GM20431 (cell line): ENCODE measurements around the gene CFAP210.
"Not testable (repeated sequence)": the region's sequence is repeated elsewhere in the genome, so short reads cannot be mapped to it uniquely, and the experiment has no call there.

Experiments used
- in situ Hi-C: fragments of 300-500 bp; cut with MseI, MboI; formaldehyde crosslinking; loops from one replicate; pipeline ENCODE4 v1.15.0; 2020; ENCODE audit warnings: low sequenced_read_pairs; ENCODE audit not compliant: unreplicated experiment

Gene CFAP210

DNA sequence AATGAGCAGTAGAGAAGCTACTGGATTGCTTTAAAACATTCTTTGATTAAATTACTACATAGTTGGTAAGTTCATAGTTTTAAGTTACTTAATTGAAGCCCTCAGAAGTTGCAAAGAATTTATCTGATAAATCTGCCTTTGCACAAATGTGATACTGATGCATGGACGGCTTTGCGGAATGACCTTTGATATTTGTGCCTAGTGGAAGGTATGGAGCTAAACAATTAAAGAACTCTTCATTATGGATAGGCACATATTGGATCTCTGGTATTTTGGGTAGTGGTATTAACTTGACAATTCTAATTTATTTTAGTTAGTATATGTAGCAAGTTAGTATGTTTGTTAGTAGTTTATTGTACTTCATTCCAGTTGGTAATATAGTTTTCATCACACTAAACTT lies 54.1 kb downstream of the CFAP210 start:
- in situ Hi-C loops: no loop called here

DNA sequence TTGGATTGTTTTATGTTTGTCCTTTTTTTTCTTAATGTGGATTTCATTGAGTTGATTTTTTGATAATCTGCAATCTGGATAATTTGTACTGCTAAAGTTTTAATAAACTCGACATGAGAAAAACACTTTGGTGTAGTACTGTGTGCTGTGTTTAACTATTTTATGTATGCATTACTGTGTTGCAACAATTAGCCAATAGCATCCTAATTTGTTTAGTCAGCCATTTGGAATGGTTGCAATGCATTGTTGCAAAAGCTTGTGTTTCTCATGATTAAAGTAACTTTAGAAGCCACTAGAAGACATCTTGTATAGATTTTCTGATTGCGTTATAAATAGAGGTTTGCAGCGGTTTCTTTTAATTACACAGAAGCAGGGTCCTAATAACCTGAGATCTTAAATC lies 56.6 kb downstream of the CFAP210 start:
- in situ Hi-C loops: no loop called here

GRCh38 chr2:169636440-169637097 lies 57.6 kb downstream of the CFAP210 start:
- in situ Hi-C loops: no loop called here

DNA sequence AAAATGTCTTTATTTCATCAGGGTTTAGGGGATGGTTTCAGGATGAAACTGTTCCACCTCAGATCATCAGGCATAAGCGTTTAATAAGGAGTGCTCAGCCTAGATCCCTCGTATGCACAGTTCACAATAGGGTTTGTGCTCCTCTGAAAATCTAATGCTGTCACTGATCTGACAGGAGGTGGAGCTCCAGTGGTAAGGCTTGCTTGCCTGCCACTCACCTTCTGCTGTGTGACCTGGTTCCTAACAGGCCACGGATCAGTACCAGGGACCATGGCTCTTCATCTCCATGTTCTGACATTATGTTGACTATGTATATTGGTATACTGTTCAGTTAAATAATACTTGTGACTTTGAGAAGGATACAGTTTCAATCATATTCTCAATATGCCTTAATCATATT lies 68.4 kb downstream of the CFAP210 start:
- in situ Hi-C loops: no loop called here

DNA sequence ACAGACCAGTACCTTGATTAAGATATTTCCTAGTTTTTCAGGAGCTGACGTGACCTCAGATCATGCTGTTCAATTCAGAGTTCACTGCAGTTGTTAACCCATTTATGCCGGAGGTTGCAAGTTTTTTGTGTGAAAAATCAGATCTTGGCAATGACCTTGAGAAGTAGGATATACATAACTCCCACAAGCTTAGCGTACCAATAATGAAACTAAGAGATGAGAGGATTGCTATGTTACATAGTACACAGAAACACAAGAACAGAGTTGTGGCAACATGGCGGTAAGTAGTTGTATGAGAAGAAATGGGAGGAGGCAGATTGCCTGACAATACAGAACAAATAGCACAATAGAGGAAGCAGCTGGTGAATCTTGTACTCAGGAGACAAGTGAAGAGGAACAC lies 71.0 kb downstream of the CFAP210 start:
- in situ Hi-C loops: no loop called here

DNA sequence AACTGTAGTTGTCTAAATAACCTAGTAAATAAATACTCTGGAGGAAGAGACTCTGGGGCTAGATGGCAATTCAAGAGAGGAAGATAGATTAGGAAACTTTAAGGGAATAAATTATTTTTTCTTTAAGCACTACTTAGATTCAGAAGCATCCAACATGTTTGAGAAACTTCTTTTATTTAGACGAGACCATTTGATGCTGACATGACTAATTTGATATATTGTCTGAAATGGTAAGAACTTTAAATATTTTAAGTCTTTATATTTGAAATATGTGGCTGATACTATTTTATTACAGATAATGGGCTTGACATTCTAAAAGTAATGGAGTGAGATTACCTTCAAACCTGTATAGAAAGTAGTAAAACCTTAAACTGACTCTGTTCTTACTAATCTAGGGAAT lies 73.7 kb downstream of the CFAP210 start:
- in situ Hi-C loops: no loop called here

GRCh38 chr2:169619946-169620345 lies 74.3 kb downstream of the CFAP210 start:
- in situ Hi-C loops: no loop called here

GRCh38 chr2:169615982-169616381 lies 78.2 kb downstream of the CFAP210 start:
- in situ Hi-C loops: not testable (repeated sequence)

- in situ Hi-C loops: no loop called here
Observed at GRCh38 chr2:169613876-169614275, 80.3 kb downstream of the CFAP210 start.

GRCh38 chr2:169609264-169609663 lies 84.9 kb downstream of the CFAP210 start:
- in situ Hi-C loops: no loop called here

DNA sequence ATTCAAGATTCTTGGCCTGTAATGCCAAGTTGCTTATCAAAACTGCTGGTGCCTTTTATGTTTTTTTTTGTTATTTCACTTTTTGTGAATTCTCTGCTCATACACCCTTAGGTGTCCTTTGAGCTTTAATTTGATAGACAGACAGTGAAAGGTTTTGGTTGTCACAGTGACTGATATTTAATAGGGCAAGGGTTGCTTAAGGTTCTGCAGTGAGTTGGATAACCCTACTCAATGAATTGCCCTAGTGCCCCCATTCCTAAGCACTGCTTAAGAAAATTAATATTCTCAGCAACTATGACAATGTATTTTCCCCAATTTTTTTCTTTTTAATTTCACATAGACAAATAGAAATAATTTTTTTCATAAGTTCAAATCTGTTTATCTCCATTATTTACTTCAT lies 94.6 kb downstream of the CFAP210 start:
- in situ Hi-C loops: no loop called here

DNA sequence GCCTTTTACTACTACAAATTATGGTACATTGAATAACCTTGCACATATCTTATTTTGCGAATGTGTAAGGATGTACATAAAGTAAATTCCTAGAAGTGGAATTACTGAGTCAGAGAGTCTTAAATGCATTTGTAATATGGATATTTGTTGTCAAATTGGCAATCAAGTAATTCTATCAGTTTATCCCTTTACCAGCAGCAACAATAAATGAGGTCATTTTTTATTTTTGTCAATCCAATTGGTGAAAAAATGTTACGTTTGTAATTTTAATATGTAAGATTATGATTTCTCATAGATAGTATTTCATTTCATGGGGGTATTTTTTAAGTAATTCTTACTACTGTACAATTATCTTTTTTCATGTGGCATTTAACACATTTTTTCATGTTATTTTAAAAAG lies 95.2 kb downstream of the CFAP210 start:
- in situ Hi-C loops: no loop called here

DNA sequence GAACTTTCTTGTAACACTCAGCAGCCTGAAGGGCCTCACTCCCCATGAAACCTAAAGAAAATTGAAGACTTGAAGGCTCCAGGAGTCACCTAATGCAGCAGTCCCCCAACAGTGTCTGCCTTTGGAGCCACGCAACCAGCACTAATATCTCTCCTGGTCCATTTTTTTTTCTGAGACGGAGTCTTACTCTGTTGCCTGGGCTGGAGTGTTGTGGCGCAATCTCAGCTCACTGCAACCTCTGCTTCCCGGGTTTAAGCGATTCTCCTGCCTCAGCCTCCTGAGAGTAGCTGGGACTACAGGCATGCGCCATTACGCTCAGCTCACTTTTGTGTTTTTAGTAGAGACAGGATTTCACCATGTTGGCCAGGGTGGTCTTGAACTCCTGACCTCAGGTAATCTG lies 97.7 kb downstream of the CFAP210 start:
- in situ Hi-C loops: not testable (repeated sequence)
